Measurements from ENCODE around the gene ZEB2.

ZEB2 gene

GRCh38 chr2:144504218-144504641, 15.7 kb downstream of the ZEB2 start:
- H3K79me2 ChIP-seq (ENCODE audit: insufficient read depth, low read length) = peaks cover 28% of the 10 kb centered on the region
- no peaks in the 10 kb centered on the region for H4K20me1 ChIP-seq (ENCODE audit: insufficient read depth, low read length)
- H3K27ac ChIP-seq (ENCODE audit: low read length) = no peak overlapping the region

GRCh38 chr2:144503242-144503641, 16.7 kb downstream of the ZEB2 start:
- TF ChIP-seq CTCF (IDR thresholded peaks at IDR 0.05; ENCODE audit: borderline replicate concordance, extremely low read depth, low read length, poor library complexity, severe bottlenecking) (no peak), EZH2 (IDR thresholded peaks at IDR 0.05; ENCODE audit: borderline replicate concordance, low read depth, low read length, severe bottlenecking) (no peak)
- Histone ChIP-seq H3K9ac (ENCODE audit: low read depth, low read length) (no peak overlapping the region), H3K27ac (ENCODE audit: low read length) (no peak overlapping the region), H3K4me2 (ENCODE audit: insufficient read depth, low read length) (no peak overlapping the region), H3K4me3 (ENCODE audit: low read depth in 1 of 2, low read length in 2 of 2) (no peak overlapping the region), H4K20me1 (ENCODE audit: insufficient read depth, low read length) (no peaks in the 10 kb centered on the region), H3K27me3 (ENCODE audit: insufficient read depth, low read length, poor library complexity) (no peaks in the 10 kb centered on the region), H3K9me3 (ENCODE audit: insufficient read depth, low read length, severe bottlenecking) (no peaks in the 10 kb centered on the region), H3K79me2 (ENCODE audit: insufficient read depth, low read length) (peaks cover 23% of the 10 kb centered on the region; the same call in 1 of the 2 replicates), H3K4me1 (ENCODE audit: insufficient read depth, low read length) (no peaks in the 10 kb centered on the region), H2AFZ (ENCODE audit: low read depth, low read length) (no peak overlapping the region), H3K36me3 (ENCODE audit: insufficient read depth, low read length) (no peaks in the 10 kb centered on the region)
- no peak for DNase-seq
- ATAC-seq (ENCODE audit: insufficient read depth, low read depth) = no peak

More at GRCh38 chr2:144504218-144504641, 15.7 kb downstream of the ZEB2 start:
- Histone ChIP-seq H2AFZ (ENCODE audit: low read depth, low read length) (no peak overlapping the region; the same call in 1 of the 2 replicates), H3K4me3 (ENCODE audit: low read depth in 1 of 2, low read length in 2 of 2) (no peak overlapping the region), H3K4me1 (ENCODE audit: insufficient read depth, low read length) (no peaks in the 10 kb centered on the region), H3K27me3 (ENCODE audit: insufficient read depth, low read length, poor library complexity) (no peaks in the 10 kb centered on the region), H3K9me3 (ENCODE audit: insufficient read depth, low read length, severe bottlenecking) (no peaks in the 10 kb centered on the region), H3K9ac (ENCODE audit: low read depth, low read length) (no peak overlapping the region), H3K36me3 (ENCODE audit: insufficient read depth, low read length) (no peaks in the 10 kb centered on the region), H3K4me2 (ENCODE audit: insufficient read depth, low read length) (no peak overlapping the region)
- DNase-seq (no peak), ATAC-seq (ENCODE audit: insufficient read depth, low read depth) (no peak)
- TF ChIP-seq EZH2 (IDR thresholded peaks at IDR 0.05; ENCODE audit: borderline replicate concordance, low read depth, low read length, severe bottlenecking) = no peak

DNA sequence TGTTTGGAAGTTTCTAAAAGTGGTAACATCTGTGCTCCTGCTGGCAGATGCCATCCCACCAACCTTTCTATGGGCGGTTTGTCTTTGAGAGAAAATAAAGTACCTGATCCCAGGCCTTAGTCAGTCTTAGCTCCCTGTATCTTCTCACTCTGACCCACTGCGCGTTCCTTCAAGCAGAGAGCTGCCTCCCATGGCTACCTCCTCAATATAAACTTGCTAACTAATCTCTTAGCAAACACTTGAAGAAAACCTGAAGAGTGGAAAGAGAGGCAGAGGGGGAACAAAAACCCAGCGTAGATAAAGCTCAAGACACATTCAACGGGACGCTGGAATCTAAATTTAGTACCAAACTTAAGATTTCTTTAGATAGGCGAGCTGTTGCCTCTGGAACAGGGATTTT, 17.6 kb downstream of the ZEB2 start:
- Histone ChIP-seq H3K9me3 (ENCODE audit: insufficient read depth, low read length, severe bottlenecking) (no peaks in the 10 kb centered on the region), H3K4me3 (ENCODE audit: low read depth in 1 of 2, low read length in 2 of 2) (no peak overlapping the region), H3K4me2 (ENCODE audit: insufficient read depth, low read length) (no peak overlapping the region), H3K27ac (ENCODE audit: low read length) (no peak overlapping the region), H2AFZ (ENCODE audit: low read depth, low read length) (no peak overlapping the region), H3K9ac (ENCODE audit: low read depth, low read length) (no peak overlapping the region), H3K79me2 (ENCODE audit: insufficient read depth, low read length) (peaks cover 24% of the 10 kb centered on the region; the same call in 1 of the 2 replicates), H3K4me1 (ENCODE audit: insufficient read depth, low read length) (no peaks in the 10 kb centered on the region), H3K27me3 (ENCODE audit: insufficient read depth, low read length, poor library complexity) (no peaks in the 10 kb centered on the region), H3K36me3 (ENCODE audit: insufficient read depth, low read length) (no peaks in the 10 kb centered on the region), H4K20me1 (ENCODE audit: insufficient read depth, low read length) (no peaks in the 10 kb centered on the region)
- no peak for DNase-seq
- ATAC-seq (ENCODE audit: insufficient read depth, low read depth) = no peak
- TF ChIP-seq EZH2 (IDR thresholded peaks at IDR 0.05; ENCODE audit: borderline replicate concordance, low read depth, low read length, severe bottlenecking) = no peak
- no peak for TF ChIP-seq CTCF (IDR thresholded peaks at IDR 0.05; ENCODE audit: borderline replicate concordance, extremely low read depth, low read length, poor library complexity, severe bottlenecking)

DNA sequence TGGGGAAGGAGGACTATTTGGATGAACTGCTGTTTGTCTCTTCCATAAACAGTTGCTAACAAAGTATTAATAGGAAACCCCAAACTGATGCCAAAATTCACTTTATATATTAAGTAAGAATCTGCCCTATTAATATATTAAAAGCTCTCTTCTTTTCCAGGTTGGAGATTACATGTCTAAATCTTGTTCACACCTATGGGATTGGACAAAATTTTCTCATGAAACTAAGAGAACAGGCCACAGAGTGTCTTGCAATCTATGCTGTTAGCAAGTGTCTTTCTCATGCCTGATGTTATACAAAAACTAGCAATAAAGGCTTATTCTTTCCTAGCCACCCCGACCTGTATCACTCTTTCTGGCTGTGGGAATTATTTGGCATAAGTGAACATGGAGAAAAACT, 18.3 kb downstream of the ZEB2 start:
- Histone ChIP-seq H3K36me3 (ENCODE audit: insufficient read depth, low read length) (no peaks in the 10 kb centered on the region), H3K79me2 (ENCODE audit: insufficient read depth, low read length) (peaks cover 26% of the 10 kb centered on the region; the same call in 1 of the 2 replicates), H3K4me1 (ENCODE audit: insufficient read depth, low read length) (no peaks in the 10 kb centered on the region), H3K27me3 (ENCODE audit: insufficient read depth, low read length, poor library complexity) (no peaks in the 10 kb centered on the region), H4K20me1 (ENCODE audit: insufficient read depth, low read length) (no peaks in the 10 kb centered on the region), H3K9me3 (ENCODE audit: insufficient read depth, low read length, severe bottlenecking) (no peaks in the 10 kb centered on the region), H3K4me3 (ENCODE audit: low read depth in 1 of 2, low read length in 2 of 2) (no peak overlapping the region), H2AFZ (ENCODE audit: low read depth, low read length) (no peak overlapping the region), H3K27ac (ENCODE audit: low read length) (no peak overlapping the region), H3K4me2 (ENCODE audit: insufficient read depth, low read length) (no peak overlapping the region), H3K9ac (ENCODE audit: low read depth, low read length) (no peak overlapping the region)
- TF ChIP-seq EZH2 (IDR thresholded peaks at IDR 0.05; ENCODE audit: borderline replicate concordance, low read depth, low read length, severe bottlenecking) (no peak), CTCF (IDR thresholded peaks at IDR 0.05; ENCODE audit: borderline replicate concordance, extremely low read depth, low read length, poor library complexity, severe bottlenecking) (no peak)
- ATAC-seq (ENCODE audit: insufficient read depth, low read depth) (no peak), DNase-seq (no peak)
